H1 (cell line): ENCODE data around the gene FRMD6.

Experiments used
- CTCF ChIP-seq, 3 experiments: IDR thresholded peaks; 1 replicate in 2 of 3; 2 replicates in 1 of 3; pipeline versions ENCODE4 v1.5.1 to v1.6.1; 2011; ENCODE audit warnings: low read length in 3 of 3, mild to moderate bottlenecking in 3 of 3, inconsistent platforms in 2 of 3, low read depth in 1 of 3, moderate library complexity in 1 of 3; ENCODE audit not compliant: insufficient read depth in 1 of 3; ENCODE audit errors: control extremely low read depth in 1 of 3
- EP300 ChIP-seq, 2 experiments: IDR thresholded peaks; 1 replicate in 1 of 2; 2 replicates in 1 of 2; pipeline ENCODE4 v1.6.1; 2011 to 2012; ENCODE audit warnings: low read depth in 2 of 2, low read length in 2 of 2, mild to moderate bottlenecking in 2 of 2, borderline replicate concordance in 1 of 2, inconsistent platforms in 1 of 2, moderate library complexity in 1 of 2
- GABPA ChIP-seq: IDR thresholded peaks from 2 replicates; pipeline ENCODE4 v1.6.1; 2011; ENCODE audit warnings: mild to moderate bottlenecking, low read length, moderate library complexity, borderline replicate concordance; ENCODE audit not compliant: insufficient read depth
- KDM4A ChIP-seq: IDR thresholded peaks from one replicate; pipeline ENCODE4 v1.7.1; 2012; ENCODE audit warnings: low read depth, mild to moderate bottlenecking, moderate library complexity, low read length, inconsistent platforms; ENCODE audit not compliant: severe bottlenecking
- MAFK ChIP-seq: IDR thresholded peaks from 2 replicates; pipeline ENCODE4 v1.6.1; 2012; ENCODE audit warnings: low read depth, mild to moderate bottlenecking, improper control_type of control experiment, low read length
- POLR2AphosphoS5 ChIP-seq: IDR thresholded peaks from 2 replicates; pipeline ENCODE4 v1.6.1; 2011; ENCODE audit warnings: low read depth, low read length
- RAD21 ChIP-seq, 2 experiments: IDR thresholded peaks in 1 of 2; conservative IDR thresholded peaks in 1 of 2; 2 replicates each; pipeline ENCODE4 v1.6.1; 2011; ENCODE audit warnings: low read depth in 2 of 2, low read length in 2 of 2, improper control_type of control experiment in 1 of 2, inconsistent platforms in 1 of 2, mild to moderate bottlenecking in 1 of 2, moderate library complexity in 1 of 2
- SRF ChIP-seq: IDR thresholded peaks from 2 replicates; pipeline ENCODE4 v1.6.1; 2011; ENCODE audit warnings: mild to moderate bottlenecking, low read depth, low read length, moderate library complexity
- TAF1 ChIP-seq: IDR thresholded peaks from 2 replicates; pipeline ENCODE4 v1.6.1; 2011; ENCODE audit warnings: mild to moderate bottlenecking, low read depth, low read length
- TAF7 ChIP-seq: optimal IDR thresholded peaks from 2 replicates; pipeline ENCODE3; 2011; ENCODE audit warnings: low read depth, mild to moderate bottlenecking, inconsistent platforms, low read length, moderate library complexity, borderline replicate concordance

- TF ChIP-seq TAF7 (no peak), TAF1 (no peak), GABPA (no peak), CTCF (IDR thresholded peaks at IDR 0.05; ENCODE audit: control extremely low read depth in 1 of 3, insufficient read depth in 1 of 3, low read depth in 1 of 3, low read length in 3 of 3) (no peak), RAD21 (IDR thresholded peaks at IDR 0.05 in 1 of 2, conservative IDR thresholded peaks at IDR 0.05 in 1 of 2; ENCODE audit: low read depth in 2 of 2, low read length in 2 of 2) (no peak), EP300 (IDR thresholded peaks at IDR 0.05; ENCODE audit: borderline replicate concordance in 1 of 2, low read depth in 2 of 2, low read length in 2 of 2) (no peak), SRF (no peak), MAFK (no peak), POLR2AphosphoS5 (no peak), KDM4A (no peak)
Observed at GRCh38 chr14:51612449-51612848, 39.3 kb upstream of the FRMD6 start.
